Esophagus muscularis mucosa (tissue), 3 donors: ENCODE measurements around the gene PTPRZ1.

Experiments used
- POLR2A ChIP-seq: fragments of 450-650 bp; IDR thresholded peaks from one replicate; pipeline ENCODE4 v1.6.1; 2017; ENCODE audit warnings: antibody characterized with exemption, moderate library complexity, mild to moderate bottlenecking, low read depth
- POLR2AphosphoS5 ChIP-seq, 2 donors: sonication (generic); formaldehyde crosslinking; IDR thresholded peaks; one replicate each; pipeline ENCODE4 v1.6.1; 2017; ENCODE audit warnings: antibody characterized with exemption in 2 of 2
- TF ChIP-seq, protein P1 (sequence below), 3 experiments: fragments of 200-600 bp in 2 of 3; fragments of 450-650 bp in 1 of 3; sonication (generic) in 2 of 3; IDR thresholded peaks; one replicate each; pipeline ENCODE4 v1.5.1; 2017 to 2019; ENCODE audit warnings: antibody characterized with exemption in 3 of 3, mild to moderate bottlenecking in 2 of 3, moderate library complexity in 1 of 3

DNA sequence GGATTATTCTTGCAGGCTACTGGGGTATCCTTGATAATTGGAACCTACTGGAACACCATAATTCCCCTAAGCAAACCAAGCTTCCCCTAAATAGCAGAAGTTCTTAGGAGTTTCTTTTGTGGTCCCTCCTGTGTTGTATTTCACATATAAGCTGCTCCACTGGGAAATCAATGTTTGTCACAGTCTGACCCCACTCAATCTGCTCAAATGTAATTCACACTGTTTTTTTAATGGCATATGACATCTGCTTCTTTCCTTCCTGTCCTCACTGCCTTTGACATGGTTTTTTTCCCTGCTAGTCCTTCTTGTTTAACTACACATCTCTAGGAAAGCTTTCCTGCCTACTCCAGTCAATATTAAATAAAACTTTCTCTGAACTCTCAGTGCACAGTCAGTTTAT lies 1.8 kb upstream of the PTPRZ1 start:
- TF ChIP-seq, protein P1, sequence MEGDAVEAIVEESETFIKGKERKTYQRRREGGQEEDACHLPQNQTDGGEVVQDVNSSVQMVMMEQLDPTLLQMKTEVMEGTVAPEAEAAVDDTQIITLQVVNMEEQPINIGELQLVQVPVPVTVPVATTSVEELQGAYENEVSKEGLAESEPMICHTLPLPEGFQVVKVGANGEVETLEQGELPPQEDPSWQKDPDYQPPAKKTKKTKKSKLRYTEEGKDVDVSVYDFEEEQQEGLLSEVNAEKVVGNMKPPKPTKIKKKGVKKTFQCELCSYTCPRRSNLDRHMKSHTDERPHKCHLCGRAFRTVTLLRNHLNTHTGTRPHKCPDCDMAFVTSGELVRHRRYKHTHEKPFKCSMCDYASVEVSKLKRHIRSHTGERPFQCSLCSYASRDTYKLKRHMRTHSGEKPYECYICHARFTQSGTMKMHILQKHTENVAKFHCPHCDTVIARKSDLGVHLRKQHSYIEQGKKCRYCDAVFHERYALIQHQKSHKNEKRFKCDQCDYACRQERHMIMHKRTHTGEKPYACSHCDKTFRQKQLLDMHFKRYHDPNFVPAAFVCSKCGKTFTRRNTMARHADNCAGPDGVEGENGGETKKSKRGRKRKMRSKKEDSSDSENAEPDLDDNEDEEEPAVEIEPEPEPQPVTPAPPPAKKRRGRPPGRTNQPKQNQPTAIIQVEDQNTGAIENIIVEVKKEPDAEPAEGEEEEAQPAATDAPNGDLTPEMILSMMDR (IDR thresholded peaks at IDR 0.05): no peak
- TF ChIP-seq POLR2A (no peak), POLR2AphosphoS5 (IDR thresholded peaks at IDR 0.05) (no peak)
